Ishikawa (cell line): Measurements from ENCODE around the gene ALPL.

Source experiments
- CEBPB ChIP-seq: IDR thresholded peaks from 2 replicates; pipeline ENCODE4 v1.6.1; 2012
- CREB1 ChIP-seq: IDR thresholded peaks from 2 replicates; pipeline ENCODE4 v1.6.1; 2012; ENCODE audit warnings: low read depth
- EP300 ChIP-seq: IDR thresholded peaks from 2 replicates; pipeline ENCODE4 v1.6.1; 2012; ENCODE audit warnings: borderline replicate concordance
- FOXM1 ChIP-seq: IDR thresholded peaks from 2 replicates; pipeline ENCODE4 v1.6.1; 2012; ENCODE audit warnings: low read depth, borderline replicate concordance
- MAX ChIP-seq: IDR thresholded peaks from 2 replicates; pipeline ENCODE4 v1.6.1; 2012
- RAD21 ChIP-seq: IDR thresholded peaks from 2 replicates; pipeline ENCODE4 v1.6.1; 2012; ENCODE audit warnings: low read depth
- REST ChIP-seq: IDR thresholded peaks from 2 replicates; pipeline ENCODE4 v1.6.1; 2012; ENCODE audit warnings: low read depth, mild to moderate bottlenecking
- TAF1 ChIP-seq: IDR thresholded peaks from 2 replicates; pipeline ENCODE4 v1.6.1; 2012; ENCODE audit warnings: low read depth, mild to moderate bottlenecking
- TEAD4 ChIP-seq: IDR thresholded peaks from 2 replicates; pipeline ENCODE4 v1.6.1; 2012
- USF1 ChIP-seq: IDR thresholded peaks from 2 replicates; pipeline ENCODE4 v1.6.1; 2012
- YY1 ChIP-seq: IDR thresholded peaks from 2 replicates; pipeline ENCODE4 v1.6.1; 2012; ENCODE audit warnings: low read depth

GRCh38 chr1:21539933-21540332, 30.7 kb downstream of the ALPL start:
- no peak for TF ChIP-seq RAD21
- no peak for TF ChIP-seq CREB1
- TF ChIP-seq MAX: no peak
- no peak for TF ChIP-seq TEAD4
- TF ChIP-seq USF1: no peak
- no peak for TF ChIP-seq CEBPB
- TF ChIP-seq FOXM1: no peak
- no peak for TF ChIP-seq EP300
- TF ChIP-seq YY1: no peak
- no peak for TF ChIP-seq REST
- no peak for TF ChIP-seq TAF1
